22Rv1 (cell line): ENCODE results near the gene SUSD6.

Experiments used
- H3K27ac ChIP-seq: fragments of 450-650 bp; 2 replicates; pipeline ENCODE4 v1.5.1; 2017
- CTCF ChIP-seq: fragments of 450-650 bp; IDR thresholded peaks from 2 replicates; pipeline ENCODE4 v1.5.1; 2017; ENCODE audit warnings: mild to moderate bottlenecking
- ZFX ChIP-seq: fragments of 450-650 bp; IDR thresholded peaks from 2 replicates; pipeline ENCODE4 v1.6.1; 2017; ENCODE audit warnings: antibody characterized with exemption, borderline replicate concordance

The SUSD6 gene

GRCh38 chr14:69752773-69753172 lies 141.4 kb downstream of the SUSD6 start:
- no peak overlapping the region for H3K27ac ChIP-seq
- no peak for TF ChIP-seq CTCF
- no peak for TF ChIP-seq ZFX

- TF ChIP-seq CTCF (no peak), ZFX (no peak)
- no peak overlapping the region for H3K27ac ChIP-seq
These were observed 142.5 kb downstream of the SUSD6 start for GRCh38 chr14:69753860-69754259.

- H3K27ac ChIP-seq, result no peak overlapping the region
- TF ChIP-seq ZFX, result no peak
- no peak for TF ChIP-seq CTCF
These were observed 143.1 kb downstream of the SUSD6 start for GRCh38 chr14:69754487-69754886.

GRCh38 chr14:69755296-69755695 lies 143.9 kb downstream of the SUSD6 start:
- no peak for TF ChIP-seq CTCF
- no peak for TF ChIP-seq ZFX
- no peak overlapping the region for H3K27ac ChIP-seq

GRCh38 chr14:69755784-69756183 lies 144.4 kb downstream of the SUSD6 start:
- no peak overlapping the region for H3K27ac ChIP-seq
- no peak for TF ChIP-seq CTCF

- no peak for TF ChIP-seq ZFX
- no peak for TF ChIP-seq CTCF
- no peak overlapping the region for H3K27ac ChIP-seq
These were observed 144.9 kb downstream of the SUSD6 start for GRCh38 chr14:69756298-69756697.

GRCh38 chr14:69760810-69761209 lies 149.4 kb downstream of the SUSD6 start:
- H3K27ac ChIP-seq, result no peak overlapping the region
- TF ChIP-seq CTCF, result no peak
- no peak for TF ChIP-seq ZFX
